Measurements from ENCODE around the gene ZBTB20. TPM values are rescaled to one million over a fixed set of nuclear protein-coding genes. Genes with fewer than 3 reads are reported as not detected.

The ZBTB20 gene
- total and polyA plus RNA-seq, 2 of the 4 experiments (the other 2 are of a cell fraction), result 0.75 to 14.7 TPM

- DNase-seq, result no peak
- intact Hi-C loops (cut with micrococcal nuclease) (no loop called here), in situ Hi-C loops (cut with MboI; ENCODE audit: low sequenced_read_pairs) (no loop called here), dilution Hi-C loops (cut with HindIII; ENCODE audit: low sequenced_read_pairs, unreplicated experiment) (no loop called here)
- Histone ChIP-seq H3K23ac (ENCODE audit: low read depth, low read length) (no peak overlapping the region), H3K18ac (ENCODE audit: low read depth, low read length) (no peak overlapping the region), H3K56ac (ENCODE audit: extremely low read depth, insufficient read depth, low read length) (no peak overlapping the region), H3K14ac (replicated peaks; ENCODE audit: low read depth, low read length) (no peak overlapping the region), H3K27me3 (ENCODE audit: control insufficient read depth, insufficient read depth, low read length) (no peaks in the 10 kb centered on the region), H2AK9ac (replicated peaks; ENCODE audit: low read depth, low read length, poor library complexity) (no peak overlapping the region), H3K4me2 (ENCODE audit: low read depth, low read length) (no peak overlapping the region), H3K9me1 (ENCODE audit: insufficient read depth, low read length) (peaks cover 8% of the 10 kb centered on the region), H2BK20ac (ENCODE audit: low read depth, low read length) (no peak overlapping the region), H3K4me1 (ENCODE audit: control insufficient read depth, insufficient read depth, low read length) (peaks cover 7% of the 10 kb centered on the region), H4K8ac (ENCODE audit: low read depth in 2 of 2, low read length in 2 of 2) (no peak overlapping the region), H3K9ac (ENCODE audit: low read depth, low read length) (no peak overlapping the region), H2BK120ac (ENCODE audit: low read depth, low read length) (no peak overlapping the region), H3K4me3 (ENCODE audit: insufficient read depth, low read depth, low read length) (no peak overlapping the region), H4K91ac (ENCODE audit: insufficient read depth, low read depth, low read length) (no peak overlapping the region), H3K27ac (ENCODE audit: insufficient read depth, low read length) (no peak overlapping the region), H2BK5ac (ENCODE audit: low read depth, low read length, poor library complexity, severe bottlenecking) (no peak overlapping the region), H2BK15ac (ENCODE audit: low read depth, low read length) (no peak overlapping the region; the same call in 2 of the 3 replicates), H3K9me3 (ENCODE audit: control insufficient read depth, insufficient read depth, low read length) (no peaks in the 10 kb centered on the region), H2AK5ac (ENCODE audit: low read depth, low read length) (no peak overlapping the region), H4K20me1 (ENCODE audit: insufficient read depth, low read length) (peaks cover 7% of the 10 kb centered on the region; the same call in 1 of the 2 replicates), H3K36me3 (ENCODE audit: control insufficient read depth, insufficient read depth, low read length) (no peaks in the 10 kb centered on the region), H2AFZ (replicated peaks; ENCODE audit: low read length, poor library complexity) (no peak overlapping the region), H4K5ac (ENCODE audit: low read depth, low read length) (no peak overlapping the region), H3K4ac (ENCODE audit: low read depth, low read length) (no peak overlapping the region), H3K79me1 (ENCODE audit: low read depth in 1 of 2, low read length in 2 of 2) (peaks cover 17 to 46% of the 10 kb centered on the region in 2 experiments; a peak in 3 of 4 replicates)
- no CpG with 5 or more reads among the region's 4 CpGs for WGBS, 2 experiments (ENCODE audit: extremely low coverage in 2 of 2, insufficient read length in 1 of 2)
- ChIA-PET CTCF (interaction anchor here (1.0 kb wide), 1 partner anchor 24 kb away, joined by 3 read pairs; no protein-coding TSS in a partner anchor), POLR2A (ENCODE audit: unreplicated experiment) (no interaction called here)
- TF ChIP-seq, protein P1, sequence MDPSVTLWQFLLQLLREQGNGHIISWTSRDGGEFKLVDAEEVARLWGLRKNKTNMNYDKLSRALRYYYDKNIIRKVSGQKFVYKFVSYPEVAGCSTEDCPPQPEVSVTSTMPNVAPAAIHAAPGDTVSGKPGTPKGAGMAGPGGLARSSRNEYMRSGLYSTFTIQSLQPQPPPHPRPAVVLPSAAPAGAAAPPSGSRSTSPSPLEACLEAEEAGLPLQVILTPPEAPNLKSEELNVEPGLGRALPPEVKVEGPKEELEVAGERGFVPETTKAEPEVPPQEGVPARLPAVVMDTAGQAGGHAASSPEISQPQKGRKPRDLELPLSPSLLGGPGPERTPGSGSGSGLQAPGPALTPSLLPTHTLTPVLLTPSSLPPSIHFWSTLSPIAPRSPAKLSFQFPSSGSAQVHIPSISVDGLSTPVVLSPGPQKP (IDR thresholded peaks at IDR 0.05; ENCODE audit: borderline replicate concordance, low read depth, low read length), result no peak
- TF ChIP-seq RCOR1 (IDR thresholded peaks at IDR 0.05; ENCODE audit: insufficient replicate concordance, low read length) (no peak), BHLHE40 (IDR thresholded peaks at IDR 0.05; ENCODE audit: low read depth, low read length) (no peak), FOS (IDR thresholded peaks at IDR 0.05; ENCODE audit: low read depth, low read length) (no peak), NFE2L2 (IDR thresholded peaks at IDR 0.05; ENCODE audit: low read depth, low read length) (no peak), USF2 (IDR thresholded peaks at IDR 0.05; ENCODE audit: low read depth, low read length) (no peak)
- no TSS peak for BruUV-seq (replicated peaks)
- no peak for ATAC-seq (ENCODE audit: low read depth)
These were observed 706.4 kb downstream of the ZBTB20 start for GRCh38 chr3:114440700-114441099.

Data from IMR-90 (cell line).